Effector memory CD8-positive, alpha-beta T cell (primary cell): ENCODE results near the gene PDE4A.
"Not testable (repeated sequence)": the region's sequence is repeated elsewhere in the genome, so short reads cannot be mapped to it uniquely, and the experiment has no call there.

Experiments
- ATAC-seq: fragments of 150-1000 bp; cut with Tn5 transposase; replicated peaks from 2 replicates; pipeline ENCODE4 v1.10.0; 2021; ENCODE audit warnings: mild to moderate bottlenecking, moderate library complexity
- DNase-seq, 3 experiments: peaks; one replicate each; pipeline ENCODE4 v3.0.0; 2021
- H3K27ac Mint-ChIP-seq, 2 donors: one replicate each; pipeline ENCODE4 v1.8.0; 2022; ENCODE audit warnings: mild to moderate bottlenecking in 2 of 2, mixed read lengths in 2 of 2, moderate library complexity in 2 of 2
- H3K27me3 Mint-ChIP-seq, 2 donors: one replicate each; pipeline ENCODE4 v1.8.0; 2022; ENCODE audit warnings: mixed read lengths in 2 of 2
- H3K36me3 Mint-ChIP-seq: one replicate; pipeline ENCODE4 v1.8.0; 2022; ENCODE audit warnings: mild to moderate bottlenecking, moderate library complexity, mixed read lengths; ENCODE audit not compliant: insufficient read depth
- H3K4me1 Mint-ChIP-seq, 2 donors: one replicate each; pipeline ENCODE4 v1.8.0; 2022; ENCODE audit warnings: low read depth in 2 of 2, mixed read lengths in 2 of 2
- H3K4me3 Mint-ChIP-seq, 2 donors: one replicate each; pipeline ENCODE4 v1.8.0; 2022; ENCODE audit warnings: mild to moderate bottlenecking in 2 of 2, mixed read lengths in 2 of 2, moderate library complexity in 2 of 2
- H3K9me3 Mint-ChIP-seq, 2 donors: one replicate each; pipeline ENCODE4 v1.8.0; 2022; ENCODE audit warnings: mixed read lengths in 2 of 2

PDE4A gene

DNA sequence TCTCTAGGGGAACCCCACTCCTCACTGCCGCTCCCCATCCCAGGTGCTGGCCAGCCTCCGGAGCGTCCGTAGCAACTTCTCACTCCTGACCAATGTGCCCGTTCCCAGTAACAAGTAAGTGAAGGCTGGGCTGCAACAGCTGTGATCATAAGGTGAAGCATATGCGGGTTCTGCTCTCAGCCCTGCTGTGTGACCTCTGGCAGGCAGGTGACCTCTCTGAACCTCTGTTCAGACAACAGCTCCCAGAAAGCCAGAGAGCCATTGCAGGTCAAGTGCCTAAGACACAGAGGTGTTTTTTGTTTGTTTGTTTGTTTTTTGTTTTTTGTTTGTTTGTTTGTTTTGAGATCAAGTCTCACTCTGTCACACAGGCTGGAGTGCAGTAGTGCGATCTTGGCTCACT, 28.7 kb downstream of the PDE4A start:
- peaks cover 17 to 20% of the 10 kb centered on the region in 2 donors for H3K4me1 Mint-ChIP-seq
- no peak overlapping the region for H3K27ac Mint-ChIP-seq
- DNase-seq (no peak), ATAC-seq (no peak)
- no peak overlapping the region for H3K4me3 Mint-ChIP-seq
- no peaks in the 10 kb centered on the region for H3K9me3 Mint-ChIP-seq
- H3K36me3 Mint-ChIP-seq = peaks cover 26% of the 10 kb centered on the region
- H3K27me3 Mint-ChIP-seq = no peaks in the 10 kb centered on the region

GRCh38 chr19:10450191-10450852, 30.0 kb downstream of the PDE4A start:
- Mint-ChIP-seq H3K4me1 (peaks cover 13 to 20% of the 10 kb centered on the region in 2 donors), H3K36me3 (peaks cover 30% of the 10 kb centered on the region), H3K27me3 (no peaks in the 10 kb centered on the region), H3K9me3 (no peaks in the 10 kb centered on the region), H3K27ac (peak overlapping the region in 1 of 2 donors; percentile 41), H3K4me3 (no peak overlapping the region)
- DNase-seq = no peak
- ATAC-seq = no peak

- H3K4me3 Mint-ChIP-seq = no peak overlapping the region
- DNase-seq (no peak), ATAC-seq (no peak)
- peaks cover 27% of the 10 kb centered on the region for H3K36me3 Mint-ChIP-seq
- H3K27ac Mint-ChIP-seq = peak overlapping the region in 1 of 2 donors; percentile 30
- H3K9me3 Mint-ChIP-seq = no peaks in the 10 kb centered on the region
- no peaks in the 10 kb centered on the region for H3K27me3 Mint-ChIP-seq
- H3K4me1 Mint-ChIP-seq = peaks cover 13 to 20% of the 10 kb centered on the region in 2 donors
Observed at GRCh38 chr19:10450853-10451609, 30.7 kb downstream of the PDE4A start.

- H3K4me3 Mint-ChIP-seq = no peak overlapping the region
- no peaks in the 10 kb centered on the region for H3K27me3 Mint-ChIP-seq
- no peaks in the 10 kb centered on the region for H3K9me3 Mint-ChIP-seq
- peaks cover 24% of the 10 kb centered on the region for H3K36me3 Mint-ChIP-seq
- H3K4me1 Mint-ChIP-seq = peaks cover 11 to 16% of the 10 kb centered on the region in 2 donors
- ATAC-seq = no peak
- H3K27ac Mint-ChIP-seq = no peak overlapping the region
- no peak for DNase-seq
Observed at GRCh38 chr19:10452726-10453618, 32.6 kb downstream of the PDE4A start.

DNA sequence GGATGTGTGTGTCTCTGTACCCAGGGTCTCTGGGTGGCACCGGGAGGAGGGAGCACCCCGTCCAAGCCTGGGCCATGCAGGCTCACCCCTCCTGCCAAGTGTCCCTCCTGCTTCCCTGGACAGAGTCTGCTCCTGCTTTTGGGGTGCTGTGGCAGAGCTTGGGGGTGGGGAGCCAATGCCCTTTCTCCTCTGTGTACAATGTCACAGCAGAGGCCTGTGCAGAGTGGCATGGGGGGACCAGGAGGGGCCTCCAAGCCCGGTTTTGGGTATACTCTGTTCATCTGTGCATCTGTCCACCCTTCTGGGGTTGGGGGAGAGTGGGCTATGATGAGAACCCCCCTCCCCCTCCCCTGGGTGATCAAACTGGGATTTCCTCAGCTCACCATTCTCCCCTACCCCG, 33.5 kb downstream of the PDE4A start:
- Mint-ChIP-seq H3K27me3 (no peaks in the 10 kb centered on the region), H3K27ac (no peak overlapping the region), H3K4me3 (no peak overlapping the region), H3K36me3 (peaks cover 25% of the 10 kb centered on the region), H3K9me3 (no peaks in the 10 kb centered on the region), H3K4me1 (peaks cover 11 to 16% of the 10 kb centered on the region in 2 donors)
- ATAC-seq = no peak
- DNase-seq = no peak

DNA sequence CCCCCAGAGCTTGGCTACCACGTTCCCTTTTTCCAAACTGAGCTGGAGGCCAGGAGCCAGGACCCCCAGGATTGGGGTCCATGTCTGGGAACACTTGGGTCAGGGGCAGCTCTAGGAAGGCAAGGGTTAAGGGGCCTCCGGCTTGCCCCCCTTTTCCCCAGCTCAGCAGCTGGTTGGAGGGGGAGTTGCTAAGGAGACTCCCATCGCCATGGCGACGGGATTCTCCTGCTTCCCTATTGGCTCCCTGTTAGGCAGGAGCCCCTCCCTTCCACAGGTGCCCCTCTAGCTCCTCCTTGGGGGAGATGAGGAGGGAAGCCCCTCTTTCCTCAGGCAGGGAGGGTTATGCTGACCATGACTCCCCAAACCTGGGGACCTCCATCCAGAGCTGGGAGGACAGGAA, 33.9 kb downstream of the PDE4A start:
- Mint-ChIP-seq H3K27ac (no peak overlapping the region), H3K9me3 (no peaks in the 10 kb centered on the region)

GRCh38 chr19:10458733-10459132, 38.4 kb downstream of the PDE4A start:
- not testable (repeated sequence) for H3K27me3 Mint-ChIP-seq, H3K27ac Mint-ChIP-seq, ATAC-seq, H3K9me3 Mint-ChIP-seq, H3K4me1 Mint-ChIP-seq, H3K4me3 Mint-ChIP-seq, DNase-seq
- peaks cover 13% of the 10 kb centered on the region for H3K36me3 Mint-ChIP-seq

More for the DNA sequence above, 33.9 kb downstream of the PDE4A start:
- Mint-ChIP-seq H3K36me3 (peaks cover 24% of the 10 kb centered on the region), H3K4me1 (peaks cover 11 to 16% of the 10 kb centered on the region in 2 donors), H3K27me3 (no peaks in the 10 kb centered on the region), H3K4me3 (no peak overlapping the region)
- no peak for ATAC-seq
- no peak for DNase-seq

DNA sequence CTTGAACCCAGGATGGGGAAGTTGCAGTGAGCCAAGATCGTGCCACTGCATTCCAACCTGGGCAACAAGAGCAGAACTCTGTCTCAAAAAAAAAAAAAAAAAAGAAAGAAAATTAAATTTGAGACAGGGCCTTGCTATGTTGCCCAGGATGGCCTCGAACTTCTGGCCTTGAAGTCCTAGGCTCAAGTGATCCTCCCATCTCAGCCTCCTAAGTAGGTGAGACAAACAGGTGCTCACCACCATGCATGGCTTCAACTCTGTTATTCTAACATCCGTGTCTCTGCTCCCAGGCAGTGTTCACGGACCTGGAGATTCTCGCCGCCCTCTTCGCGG, 40.3 kb downstream of the PDE4A start:
- no peak for DNase-seq
- Mint-ChIP-seq H3K27ac (no peak overlapping the region), H3K4me1 (peaks cover 5 to 8% of the 10 kb centered on the region in 2 donors), H3K36me3 (peaks cover 11% of the 10 kb centered on the region), H3K27me3 (no peaks in the 10 kb centered on the region), H3K9me3 (no peaks in the 10 kb centered on the region), H3K4me3 (peak overlapping the region; percentile 59 to 67)
- ATAC-seq = no peak

DNA sequence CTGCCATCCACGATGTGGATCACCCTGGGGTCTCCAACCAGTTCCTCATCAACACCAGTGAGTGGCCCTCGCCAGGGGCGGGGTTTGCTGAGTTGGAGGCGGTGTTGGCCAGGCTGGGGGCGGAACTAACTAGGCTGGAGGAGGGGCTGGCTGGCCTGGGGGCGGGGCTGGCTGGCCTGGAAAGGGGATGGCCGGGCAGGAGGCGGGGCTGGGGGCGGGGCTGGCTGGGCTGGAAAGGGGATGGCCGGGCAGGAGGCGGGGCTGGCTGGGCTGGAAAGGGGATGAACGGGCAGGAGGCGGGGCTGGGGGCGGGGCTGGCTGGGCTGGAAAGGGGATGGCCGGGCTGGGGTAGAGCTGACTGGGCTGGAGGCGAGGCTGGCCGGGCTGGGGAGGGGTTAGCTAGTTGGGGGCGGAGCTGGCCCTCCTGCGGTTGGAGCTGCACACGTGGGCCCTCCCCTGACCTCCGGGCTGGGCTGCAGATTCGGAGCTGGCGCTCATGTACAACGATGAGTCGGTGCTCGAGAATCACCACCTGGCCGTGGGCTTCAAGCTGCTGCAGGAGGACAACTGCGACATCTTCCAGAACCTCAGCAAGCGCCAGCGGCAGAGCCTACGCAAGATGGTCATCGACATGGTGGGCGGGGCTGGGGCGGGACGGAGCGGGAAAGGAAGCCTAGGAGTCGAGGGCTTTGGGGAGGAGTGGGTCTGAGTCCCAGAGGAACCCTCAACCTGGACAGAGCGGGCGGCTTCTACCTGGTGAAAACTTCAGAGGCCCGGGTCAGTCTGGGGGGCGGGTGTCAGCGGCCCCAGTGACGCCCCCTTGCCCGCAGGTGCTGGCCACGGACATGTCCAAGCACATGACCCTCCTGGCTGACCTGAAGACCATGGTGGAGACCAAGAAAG, 41.0 kb downstream of the PDE4A start:
- peak overlapping the region in 1 of 2 donors; percentile 38 for H3K27ac Mint-ChIP-seq
- DNase-seq (peak; percentile 80 to 84 (median 82)), ATAC-seq (peak; percentile 94)
- H3K4me1 Mint-ChIP-seq = peaks cover 5 to 8% of the 10 kb centered on the region in 2 donors
- no peaks in the 10 kb centered on the region for H3K27me3 Mint-ChIP-seq
- H3K9me3 Mint-ChIP-seq = no peaks in the 10 kb centered on the region
- peak overlapping the region; percentile 59 to 67 for H3K4me3 Mint-ChIP-seq
- H3K36me3 Mint-ChIP-seq = peaks cover 11% of the 10 kb centered on the region

DNA sequence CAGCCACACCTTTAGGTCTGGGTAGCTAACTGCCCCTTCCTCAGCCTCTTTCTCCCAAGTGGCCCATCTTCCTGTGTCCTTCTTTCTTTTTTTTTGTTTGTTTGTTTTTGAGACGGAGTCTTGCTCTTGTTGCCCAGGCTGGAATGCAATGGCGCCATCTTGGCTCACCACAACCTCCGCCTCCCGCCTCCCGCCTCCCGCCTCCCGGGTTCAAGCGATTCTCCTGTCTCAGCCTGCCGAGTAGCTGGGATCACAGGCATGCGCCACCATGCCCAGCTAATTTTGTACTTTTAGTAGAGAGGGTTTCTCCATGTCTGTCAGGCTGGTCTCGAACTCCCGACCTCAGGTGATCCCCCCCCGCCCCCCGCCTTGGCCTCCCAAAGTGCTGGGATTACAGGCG, 41.7 kb downstream of the PDE4A start:
- not testable (repeated sequence) for DNase-seq, H3K27me3 Mint-ChIP-seq, ATAC-seq, H3K9me3 Mint-ChIP-seq, H3K27ac Mint-ChIP-seq, H3K4me1 Mint-ChIP-seq
- Mint-ChIP-seq H3K4me3 (peak overlapping the region; percentile 59 to 67), H3K36me3 (peaks cover 15% of the 10 kb centered on the region)

- no peak overlapping the region for H3K27ac Mint-ChIP-seq
Observed at GRCh38 chr19:10462557-10462956, 42.2 kb downstream of the PDE4A start.

GRCh38 chr19:10464456-10464855, 44.1 kb downstream of the PDE4A start:
- H3K4me1 Mint-ChIP-seq = peaks cover 5 to 8% of the 10 kb centered on the region in 2 donors

More at GRCh38 chr19:10462557-10462956, 42.2 kb downstream of the PDE4A start:
- Mint-ChIP-seq H3K36me3 (peaks cover 15% of the 10 kb centered on the region), H3K4me1 (peaks cover 5 to 8% of the 10 kb centered on the region in 2 donors), H3K4me3 (peak overlapping the region in 1 of 2 donors; percentile 67), H3K27me3 (no peaks in the 10 kb centered on the region), H3K9me3 (no peaks in the 10 kb centered on the region)
- no peak for DNase-seq
- ATAC-seq = no peak

More at GRCh38 chr19:10464456-10464855, 44.1 kb downstream of the PDE4A start:
- Mint-ChIP-seq H3K36me3 (peaks cover 17% of the 10 kb centered on the region), H3K9me3 (no peaks in the 10 kb centered on the region), H3K27me3 (no peaks in the 10 kb centered on the region), H3K27ac (no peak overlapping the region), H3K4me3 (no peak overlapping the region)
- DNase-seq = no peak
- no peak for ATAC-seq
